Activated CD4-positive, alpha-beta T cell treated with anti-CD3 and anti-CD28 coated beads, Interleukin-2, amount 10 ng/mL, durations not matched to agents 24 days and 14 days (primary cell): ENCODE results near the gene MFNG. TPM values are rescaled to one million over a fixed set of nuclear protein-coding genes. Genes with fewer than 3 reads are reported as not detected.

Experiments
- DNase-seq: peaks from one replicate; pipeline ENCODE4 v3.0.0; 2022
- H3K27ac Mint-ChIP-seq: one replicate; pipeline ENCODE4 v1.8.0; 2022; ENCODE audit warnings: mild to moderate bottlenecking, mixed read lengths
- H3K27me3 Mint-ChIP-seq: one replicate; pipeline ENCODE4 v1.8.0; 2022; ENCODE audit warnings: mixed read lengths
- H3K36me3 Mint-ChIP-seq: one replicate; pipeline ENCODE4 v1.8.0; 2022; ENCODE audit warnings: low read depth, mild to moderate bottlenecking, mixed read lengths
- H3K4me1 Mint-ChIP-seq: one replicate; pipeline ENCODE4 v1.8.0; 2021; ENCODE audit warnings: mixed read lengths
- H3K4me3 Mint-ChIP-seq: one replicate; pipeline ENCODE4 v1.8.0; 2022; ENCODE audit warnings: mild to moderate bottlenecking, moderate library complexity, mixed read lengths
- H3K9me3 Mint-ChIP-seq: one replicate; pipeline ENCODE4 v1.8.0; 2021; ENCODE audit warnings: mixed read lengths
- intact Hi-C: fragments of 100-400 bp; cut with micrococcal nuclease; formaldehyde crosslinking; loops from one replicate; pipeline ENCODE4 v1.15.1; 2023
- total RNA-seq: library from RNA; stranded (reverse); gene quantifications from 2 replicates; pipeline ENCODE4 v1.2.3, GENCODE V29; 2022

MFNG gene
- total RNA-seq, 1 donor from 2014 or later: 207 TPM

DNA sequence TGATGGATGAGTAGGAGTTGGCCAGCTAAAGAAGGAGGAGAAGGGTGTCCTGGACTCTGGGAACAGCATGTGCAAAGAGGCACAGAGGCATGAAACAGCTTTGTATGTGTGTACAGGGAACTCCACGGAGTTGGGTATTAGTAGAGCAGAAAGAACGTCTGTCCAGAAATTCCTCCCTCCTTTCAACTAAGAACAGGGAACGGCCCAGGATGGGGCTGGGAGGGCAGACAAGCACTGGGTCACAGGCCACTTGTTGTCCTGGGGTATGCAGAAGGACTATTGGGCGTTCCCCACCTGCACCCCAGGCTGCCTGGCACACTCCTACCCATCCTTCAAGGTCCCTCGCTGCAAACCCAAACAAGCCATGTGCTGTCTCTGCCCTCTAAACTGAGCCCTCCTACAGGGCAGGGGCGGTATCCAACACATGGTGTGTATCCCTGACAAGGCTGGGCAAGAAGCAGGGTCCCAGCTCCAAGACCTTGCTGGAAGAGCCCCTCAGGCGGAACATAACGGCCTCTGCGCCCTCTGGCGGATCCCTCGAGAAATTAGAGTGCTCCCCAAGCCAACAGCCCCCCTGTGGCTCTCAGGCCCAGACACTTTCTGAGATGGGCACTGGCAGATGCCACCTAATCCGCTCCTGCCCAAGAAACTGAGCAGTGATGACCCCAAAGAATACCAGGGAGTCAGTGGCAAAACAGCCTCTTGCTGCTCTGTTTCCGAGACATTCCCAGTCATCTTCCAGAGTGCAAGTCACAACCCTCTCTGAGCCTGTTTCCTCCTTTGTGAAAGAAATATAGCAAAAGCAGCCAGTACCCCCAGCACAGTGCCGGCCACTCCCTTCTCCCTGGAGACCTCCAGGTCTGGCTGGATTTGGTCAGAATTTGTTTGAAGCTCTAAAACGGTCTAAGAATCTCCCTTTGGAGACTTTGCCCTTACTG, 57.3 kb downstream of the MFNG start:
- no peak overlapping the region for H3K27ac Mint-ChIP-seq
- peaks cover 26% of the 10 kb centered on the region for H3K4me1 Mint-ChIP-seq
- DNase-seq: peak; percentile 86
- peak overlapping the region; percentile 33 for H3K4me3 Mint-ChIP-seq
- peaks cover 5% of the 10 kb centered on the region for H3K9me3 Mint-ChIP-seq
- peaks cover 52% of the 10 kb centered on the region for H3K27me3 Mint-ChIP-seq
- peaks cover 4% of the 10 kb centered on the region for H3K36me3 Mint-ChIP-seq
- intact Hi-C loops: loop anchor here (2.0 to 5.0 kb wide), 2 partner anchors 92 to 112 kb away; no protein-coding TSS in a partner anchor

DNA sequence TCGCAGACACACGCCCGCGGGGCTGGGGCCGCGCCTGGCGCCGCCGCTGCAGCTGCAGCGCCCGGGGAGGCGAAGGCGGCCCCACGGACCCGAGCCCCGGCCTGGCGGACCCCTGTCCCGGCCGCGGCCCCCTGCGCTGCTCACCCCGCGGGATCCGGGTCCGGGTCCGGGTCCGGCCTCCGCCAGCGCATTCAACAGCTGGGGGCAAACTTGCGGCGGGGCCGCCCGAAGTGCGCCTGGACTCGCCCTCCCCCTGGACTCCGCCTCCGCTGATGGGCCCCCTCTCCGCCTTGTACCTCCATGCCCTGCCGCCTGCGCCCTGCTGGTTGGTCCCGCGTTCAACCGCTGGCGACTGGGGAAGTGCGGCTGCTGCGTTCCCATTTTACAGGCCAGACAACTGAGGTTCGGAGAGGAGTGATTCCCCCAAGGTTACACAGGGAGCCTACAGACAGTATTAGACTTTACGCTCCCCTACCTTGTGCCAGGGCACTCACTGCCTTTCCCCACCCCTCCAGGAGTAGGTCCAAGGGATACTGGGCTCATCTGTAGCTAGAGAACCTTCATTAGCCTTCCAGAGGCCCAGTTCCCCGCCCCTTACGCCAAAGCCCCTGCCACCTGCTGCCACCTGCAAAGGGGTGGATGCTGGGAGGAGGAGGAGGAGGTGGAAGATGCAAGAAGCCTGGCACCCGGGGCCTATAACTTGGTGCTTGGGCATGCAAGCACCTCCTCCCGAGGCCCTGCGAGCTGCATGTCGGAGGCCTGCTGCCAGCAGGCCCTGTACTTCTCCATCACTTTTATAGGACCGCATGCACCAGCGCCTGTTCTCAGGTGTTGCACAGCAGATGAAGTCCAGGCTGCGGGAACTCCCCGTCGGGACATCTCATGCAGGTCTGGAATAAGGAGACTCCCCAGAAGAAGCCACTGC, 58.2 kb downstream of the MFNG start:
- H3K9me3 Mint-ChIP-seq: peaks cover 5% of the 10 kb centered on the region
- H3K27ac Mint-ChIP-seq: no peak overlapping the region
- peaks cover 26% of the 10 kb centered on the region for H3K4me1 Mint-ChIP-seq
- DNase-seq: no peak
- intact Hi-C loops: loop anchor here (2.0 to 5.0 kb wide), 2 partner anchors 91 to 111 kb away; no protein-coding TSS in a partner anchor
- peaks cover 56% of the 10 kb centered on the region for H3K27me3 Mint-ChIP-seq
- H3K4me3 Mint-ChIP-seq: peak overlapping the region; percentile 59
- peaks cover 4% of the 10 kb centered on the region for H3K36me3 Mint-ChIP-seq

DNA sequence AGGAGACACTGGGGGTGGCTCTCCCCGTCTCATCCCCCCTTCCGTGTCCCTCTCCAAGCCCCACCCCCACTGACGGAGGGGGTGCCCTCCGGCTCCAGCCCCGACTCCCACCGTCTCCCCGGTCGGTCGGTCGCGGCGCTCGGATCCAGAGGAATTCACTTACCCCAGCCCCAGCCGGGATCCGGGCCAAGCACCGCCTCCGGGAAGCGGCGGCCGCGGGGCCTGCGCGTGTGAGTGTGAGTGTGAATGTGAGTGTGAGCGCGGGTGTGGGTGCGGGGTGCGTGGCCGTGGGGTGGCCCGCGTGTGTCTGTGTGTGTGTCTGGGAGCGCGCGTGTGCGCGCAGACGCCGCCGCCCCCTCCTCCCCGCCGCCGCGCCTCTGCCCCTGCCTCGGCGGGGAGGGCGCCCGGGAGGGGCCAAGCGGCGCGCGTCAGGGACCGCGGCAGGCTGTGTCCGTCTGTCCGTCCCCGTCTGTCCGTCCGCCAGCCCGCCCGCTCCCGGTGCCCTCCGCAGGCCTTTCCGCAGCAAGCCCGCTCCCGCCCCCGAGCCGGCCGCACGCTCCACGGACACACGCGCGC, 59.0 kb downstream of the MFNG start, which contains the start of gene ELFN2:
Gene ELFN2, minus strand, starts transcription at position 345 of the 576 bp plus-strand sequence. CDS start 51,945 bp downstream, outside the sequence.
- Mint-ChIP-seq H3K27ac (no peak within 1 kb of the TSS), H3K4me3 (peak within 1 kb of the TSS; percentile 59)
- intact Hi-C loops: loop anchor here (5.0 kb wide), 1 partner anchor 90 kb away; no protein-coding TSS in a partner anchor

DNA sequence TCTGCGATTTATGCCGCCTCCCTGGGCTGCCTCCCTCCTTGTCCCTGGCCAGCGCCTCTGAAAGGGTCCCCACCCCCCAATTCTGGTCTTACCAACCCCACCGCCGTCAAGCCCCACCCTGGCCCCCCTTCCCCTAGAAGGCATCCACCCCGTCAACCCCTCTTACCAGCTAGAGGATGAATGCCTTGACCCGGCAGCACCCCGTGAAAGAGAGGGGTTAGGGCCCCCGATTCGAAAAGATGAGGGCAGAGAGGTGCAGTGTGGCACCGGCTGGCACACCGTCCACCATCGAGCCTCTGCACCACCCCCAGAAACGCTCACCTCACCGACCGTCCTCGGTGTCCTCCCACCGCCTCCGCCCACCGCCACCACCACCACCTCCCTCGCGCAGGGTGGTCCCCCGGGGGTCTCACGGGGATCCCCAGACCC, 59.5 kb downstream of the MFNG start:
- no peaks in the 10 kb centered on the region for H3K9me3 Mint-ChIP-seq
- no peaks in the 10 kb centered on the region for H3K36me3 Mint-ChIP-seq
- intact Hi-C loops: loop anchor here (5.0 kb wide), 1 partner anchor 89 kb away; no protein-coding TSS in a partner anchor
- peaks cover 17% of the 10 kb centered on the region for H3K4me1 Mint-ChIP-seq
- no peak overlapping the region for H3K4me3 Mint-ChIP-seq
- peaks cover 59% of the 10 kb centered on the region for H3K27me3 Mint-ChIP-seq
- DNase-seq: no peak
- H3K27ac Mint-ChIP-seq: no peak overlapping the region

More for the DNA sequence above, 59.0 kb downstream of the MFNG start, which contains the start of gene ELFN2:
- H3K4me1 Mint-ChIP-seq: peaks cover 20% of the 10 kb centered on the region
- DNase-seq: no peak
- peaks cover 56% of the 10 kb centered on the region for H3K27me3 Mint-ChIP-seq
- H3K9me3 Mint-ChIP-seq: no peaks in the 10 kb centered on the region
- H3K36me3 Mint-ChIP-seq: no peaks in the 10 kb centered on the region

DNA sequence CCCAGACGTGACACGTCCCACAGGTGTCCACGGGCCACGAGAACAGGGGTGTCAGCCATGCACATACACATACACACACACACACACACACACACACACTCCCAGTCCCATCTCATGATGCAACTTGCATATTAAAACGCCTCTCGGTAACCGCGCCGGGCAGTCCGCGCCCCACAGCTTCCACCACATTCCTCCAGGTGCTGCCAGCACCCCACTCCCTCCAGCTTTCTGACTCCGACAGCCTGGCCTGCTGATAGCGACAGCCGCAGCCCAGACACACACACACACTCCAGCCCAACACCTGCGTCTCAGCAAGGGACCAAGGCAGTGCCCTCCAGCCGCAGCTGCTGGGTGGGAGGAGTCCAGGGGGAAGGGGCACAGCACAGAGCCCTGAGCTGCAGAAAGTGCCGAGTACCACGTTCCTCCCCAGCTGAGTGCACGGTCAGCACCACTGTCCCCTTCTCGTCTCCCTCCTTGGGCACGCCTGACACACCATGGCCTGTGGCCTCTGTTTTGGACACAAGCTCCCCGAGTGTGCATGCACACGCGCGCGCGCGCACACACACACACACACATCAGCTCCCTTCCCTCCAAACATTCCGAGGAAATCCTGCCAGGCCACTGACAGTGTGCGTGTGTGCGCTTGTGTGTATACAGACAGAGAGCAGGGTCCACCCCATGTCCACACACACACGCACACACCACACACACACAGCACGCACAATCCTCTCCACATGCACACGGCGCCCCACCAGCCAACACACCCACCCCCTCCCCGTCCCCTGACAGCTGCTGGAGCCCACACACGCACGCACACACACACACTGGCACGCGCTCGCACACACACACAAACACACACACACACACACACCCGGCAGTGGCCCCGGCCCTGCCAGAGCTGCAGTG, 60.1 kb downstream of the MFNG start:
- H3K4me3 Mint-ChIP-seq: no peak overlapping the region
- intact Hi-C loops: loop anchor here (5.0 kb wide), 1 partner anchor 89 kb away; no protein-coding TSS in a partner anchor

DNA sequence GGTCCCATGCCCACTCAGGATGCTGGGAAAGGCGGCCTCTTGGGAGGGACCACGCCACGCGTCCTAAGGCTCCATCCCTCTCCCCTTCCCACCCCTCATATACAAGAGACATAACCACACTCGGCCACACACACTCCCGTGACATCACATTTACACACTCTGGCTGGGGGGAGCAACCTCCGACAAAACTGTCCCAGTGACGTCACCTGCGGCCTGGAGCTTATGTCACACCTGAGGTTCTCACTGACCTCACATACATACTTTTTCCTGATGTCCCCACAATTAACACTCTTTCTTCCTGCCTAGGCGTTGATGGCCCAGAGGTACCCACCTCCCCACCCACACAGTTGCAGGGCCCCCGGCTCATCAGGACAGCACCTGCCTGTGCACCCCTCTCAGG, 60.8 kb downstream of the MFNG start:
- no peak for DNase-seq
- intact Hi-C loops: loop anchor here (5.0 kb wide), 1 partner anchor 88 kb away; no protein-coding TSS in a partner anchor
- H3K27me3 Mint-ChIP-seq: peaks cover 69% of the 10 kb centered on the region

More for the DNA sequence above, 60.1 kb downstream of the MFNG start:
- DNase-seq: no peak
- H3K27me3 Mint-ChIP-seq: peaks cover 65% of the 10 kb centered on the region
- H3K4me1 Mint-ChIP-seq: peaks cover 11% of the 10 kb centered on the region
- no peaks in the 10 kb centered on the region for H3K36me3 Mint-ChIP-seq
- H3K9me3 Mint-ChIP-seq: no peaks in the 10 kb centered on the region
- no peak overlapping the region for H3K27ac Mint-ChIP-seq

DNA sequence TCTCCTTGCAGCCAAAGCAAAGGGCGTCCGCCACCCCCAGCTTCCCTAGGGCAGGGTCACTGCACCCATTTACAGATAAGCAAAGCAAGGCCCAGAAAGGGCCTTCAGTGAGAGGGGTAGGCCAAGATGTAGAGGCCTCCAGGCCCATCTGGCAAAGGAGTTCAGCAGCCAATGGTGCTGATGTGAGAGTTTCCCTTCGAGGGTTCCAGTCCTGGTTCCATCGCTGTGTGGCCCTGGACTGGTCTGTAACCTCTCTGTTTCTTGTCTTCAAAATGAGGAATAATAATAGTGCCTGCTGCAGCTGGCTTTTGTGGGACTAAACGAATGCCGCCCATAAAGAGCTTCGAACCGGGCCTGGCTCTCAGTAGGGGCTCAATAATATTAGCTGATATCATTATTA, 62.9 kb downstream of the MFNG start:
- Mint-ChIP-seq H3K9me3 (no peaks in the 10 kb centered on the region), H3K4me3 (no peak overlapping the region), H3K36me3 (no peaks in the 10 kb centered on the region), H3K27ac (no peak overlapping the region), H3K27me3 (peaks cover 73% of the 10 kb centered on the region), H3K4me1 (peaks cover 12% of the 10 kb centered on the region)
- DNase-seq: no peak
- intact Hi-C loops: no loop called here

More for the DNA sequence above, 60.8 kb downstream of the MFNG start:
- Mint-ChIP-seq H3K4me1 (peaks cover 10% of the 10 kb centered on the region), H3K4me3 (no peak overlapping the region), H3K9me3 (no peaks in the 10 kb centered on the region), H3K27ac (no peak overlapping the region), H3K36me3 (no peaks in the 10 kb centered on the region)

DNA sequence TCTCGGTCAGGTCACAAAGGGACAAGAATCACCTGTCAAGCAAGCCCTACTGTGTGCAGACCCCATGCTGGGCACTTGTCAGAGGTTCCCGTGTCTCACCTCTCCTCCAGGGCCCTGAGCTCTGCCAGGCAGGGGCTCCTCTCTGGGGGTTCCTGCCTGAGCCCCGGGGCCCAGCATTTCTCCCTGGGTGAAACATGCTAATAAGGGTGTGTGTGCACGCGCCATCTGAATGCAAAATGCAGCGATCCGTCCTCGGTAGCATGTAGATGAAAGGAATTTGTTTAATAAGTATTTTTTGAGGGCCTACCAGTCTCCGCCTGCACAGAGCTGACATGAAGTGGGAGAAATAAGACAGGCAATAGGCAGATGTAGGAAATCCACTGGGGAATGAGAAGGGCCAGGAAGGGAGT, 64.7 kb downstream of the MFNG start:
- no peaks in the 10 kb centered on the region for H3K36me3 Mint-ChIP-seq

DNA sequence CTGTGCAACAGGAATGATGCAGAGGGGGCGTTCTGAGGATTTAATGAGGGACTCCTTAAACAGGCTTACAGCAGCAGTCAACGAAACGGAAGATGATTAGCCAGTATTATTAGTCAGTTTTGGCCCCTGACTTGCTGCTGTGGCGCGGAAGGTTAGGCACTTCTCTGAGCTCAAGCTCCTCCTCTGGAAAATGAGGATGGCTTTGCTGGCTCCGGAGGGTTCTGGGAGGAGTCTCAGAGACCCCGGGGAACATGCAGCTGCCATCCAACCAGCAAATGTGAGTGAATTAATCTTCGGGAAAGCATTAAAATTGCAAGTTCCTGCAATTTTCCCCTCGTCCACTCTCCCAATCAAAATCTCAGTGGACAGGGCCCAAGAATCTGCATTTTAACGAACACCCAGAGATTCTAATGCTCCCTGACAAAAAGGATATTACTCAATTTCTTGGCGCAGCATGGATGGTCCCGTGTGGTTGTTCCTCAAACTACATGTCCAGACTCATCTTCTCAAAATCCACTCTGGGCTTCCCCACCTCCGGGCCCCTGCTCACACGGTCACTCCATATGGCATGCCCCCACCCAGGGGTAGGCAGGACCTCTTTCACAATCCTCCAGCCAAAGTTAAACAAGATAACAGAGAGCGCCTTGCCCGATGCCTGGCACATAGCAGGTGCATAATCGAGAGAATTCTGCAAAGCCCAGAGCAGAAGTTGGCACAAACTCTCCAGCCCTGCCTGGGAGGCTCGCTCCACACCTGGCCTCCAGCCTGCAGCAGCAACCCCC, 65.3 kb downstream of the MFNG start:
- peaks cover 27% of the 10 kb centered on the region for H3K4me1 Mint-ChIP-seq
- intact Hi-C loops: no loop called here

More for the DNA sequence above, 64.7 kb downstream of the MFNG start:
- Mint-ChIP-seq H3K4me1 (peaks cover 21% of the 10 kb centered on the region), H3K9me3 (no peaks in the 10 kb centered on the region), H3K27ac (no peak overlapping the region), H3K4me3 (no peak overlapping the region), H3K27me3 (peaks cover 77% of the 10 kb centered on the region)
- intact Hi-C loops: no loop called here
- no peak for DNase-seq

DNA sequence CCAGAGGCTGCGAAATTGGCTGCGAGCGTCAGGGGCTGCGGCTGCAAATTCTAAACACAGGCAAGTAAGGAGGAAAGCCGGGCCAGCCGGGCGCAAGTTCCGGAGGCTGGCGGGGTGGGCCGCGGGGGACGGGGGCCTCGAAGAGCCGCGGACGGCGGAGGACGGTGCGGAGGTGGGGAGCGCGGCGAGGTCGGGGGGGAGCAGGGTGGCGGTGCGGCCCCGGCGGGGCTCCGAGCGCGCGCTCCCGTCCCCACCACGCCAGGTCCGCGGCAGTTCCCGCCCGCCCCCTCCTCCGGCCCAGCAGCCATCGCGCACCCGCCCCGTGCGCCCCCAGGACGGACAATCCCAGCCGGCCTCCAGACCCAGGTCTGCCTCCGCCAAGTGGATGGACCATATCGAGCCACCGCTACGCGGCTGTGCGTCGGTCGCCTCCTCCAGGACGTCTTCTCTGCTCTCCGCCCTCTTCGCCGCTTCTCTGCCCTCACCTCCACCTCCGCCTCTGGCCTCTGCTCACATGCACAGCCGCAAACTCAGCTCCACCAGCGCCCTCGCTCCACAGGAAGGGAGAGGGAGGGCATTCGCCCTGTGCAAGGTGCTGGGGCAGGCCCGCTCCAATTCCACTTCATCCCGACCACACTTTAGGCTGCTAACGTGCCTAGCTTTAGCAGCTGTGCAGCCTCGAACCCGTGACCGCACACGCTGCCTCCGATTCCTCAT, 66.1 kb downstream of the MFNG start:
- peaks cover 69% of the 10 kb centered on the region for H3K27me3 Mint-ChIP-seq
- peak; percentile 80 for DNase-seq
- no peaks in the 10 kb centered on the region for H3K9me3 Mint-ChIP-seq
- H3K4me1 Mint-ChIP-seq: peaks cover 27% of the 10 kb centered on the region
- H3K36me3 Mint-ChIP-seq: no peaks in the 10 kb centered on the region
- H3K27ac Mint-ChIP-seq: no peak overlapping the region
- peak overlapping the region; percentile 74 for H3K4me3 Mint-ChIP-seq
- intact Hi-C loops: loop anchor here (5.0 kb wide), 1 partner anchor 37 kb away; no protein-coding TSS in a partner anchor

More for the DNA sequence above, 65.3 kb downstream of the MFNG start:
- H3K9me3 Mint-ChIP-seq: no peaks in the 10 kb centered on the region
- DNase-seq: no peak
- H3K27ac Mint-ChIP-seq: no peak overlapping the region
- H3K27me3 Mint-ChIP-seq: peaks cover 76% of the 10 kb centered on the region
- H3K36me3 Mint-ChIP-seq: no peaks in the 10 kb centered on the region
- peak overlapping the region; percentile 72 for H3K4me3 Mint-ChIP-seq

DNA sequence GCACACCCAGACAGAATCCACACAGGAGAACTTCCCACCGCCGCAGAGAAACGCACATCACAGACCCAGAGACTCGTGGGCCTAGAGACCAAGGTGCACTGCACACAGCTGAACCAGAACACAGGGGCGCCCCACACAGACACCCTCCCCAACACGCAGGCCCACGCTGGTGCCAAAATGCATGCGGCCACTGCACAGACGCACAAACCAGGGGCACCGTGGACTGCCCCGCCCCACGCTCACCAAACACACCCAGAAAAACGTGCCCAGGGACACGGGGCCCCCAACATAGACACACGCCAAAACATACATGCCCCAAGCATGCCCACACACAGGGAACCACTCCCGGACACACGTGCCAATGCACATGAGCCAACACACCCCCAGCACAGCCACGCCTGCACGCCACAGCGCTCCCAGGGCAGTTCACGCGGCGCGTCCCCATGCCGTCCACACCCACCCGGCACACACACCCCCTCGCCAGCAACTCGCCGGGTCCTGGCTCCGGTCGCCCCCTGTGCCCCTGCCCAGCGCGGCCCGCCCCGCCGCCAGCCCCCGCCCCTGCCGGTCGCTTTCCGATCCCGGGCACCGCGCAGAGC, 66.7 kb downstream of the MFNG start:
- Mint-ChIP-seq H3K27me3 (peaks cover 69% of the 10 kb centered on the region), H3K9me3 (no peaks in the 10 kb centered on the region), H3K36me3 (no peaks in the 10 kb centered on the region), H3K4me1 (peaks cover 27% of the 10 kb centered on the region), H3K27ac (no peak overlapping the region), H3K4me3 (peak overlapping the region; percentile 74)
- intact Hi-C loops: loop anchor here (5.0 kb wide), 1 partner anchor 38 kb away; no protein-coding TSS in a partner anchor
- no peak for DNase-seq
